ENCODE measurements around the gene LRP4. TPM values are rescaled to one million over a fixed set of nuclear protein-coding genes. Genes with fewer than 3 reads are reported as not detected.
"Not testable (repeated sequence)": the region's sequence is repeated elsewhere in the genome, so short reads cannot be mapped to it uniquely, and the experiment has no call there.

The LRP4 gene
- total RNA-seq, 1 experiment from 2014 or later: 9.6 TPM

- H3K27ac ChIP-seq: peak overlapping the region; percentile 85
These were observed 11.7 kb upstream of the LRP4 start for GRCh38 chr11:46930089-46930488.

GRCh38 chr11:46928701-46929100, 10.4 kb upstream of the LRP4 start:
- H3K79me2 ChIP-seq (ENCODE audit: low read depth); H3K9me3 ChIP-seq (ENCODE audit: insufficient read depth, low read depth); H4K20me1 ChIP-seq (ENCODE audit: insufficient read depth); POLR2A ChIA-PET (ENCODE audit: unreplicated experiment); BruUV-seq (replicated peaks); intact Hi-C loops (cut with micrococcal nuclease; ENCODE audit: unreplicated experiment); DNase-seq; H3K36me3 ChIP-seq (ENCODE audit: low read depth); CTCF ChIA-PET; H3K9me2 ChIP-seq (ENCODE audit: insufficient read depth); H3K4me2 ChIP-seq; H3K4me3 ChIP-seq; H2AFZ ChIP-seq; H3K27ac ChIP-seq; H3K27me3 ChIP-seq (ENCODE audit: insufficient read depth, low read depth): not testable (repeated sequence)
- Histone ChIP-seq H3F3A (ENCODE audit: insufficient read depth, low read depth) (peaks cover 14% of the 10 kb centered on the region; the same call in 1 of the 2 replicates), H3K4me1 (replicated peaks; ENCODE audit: insufficient read depth) (peaks cover 19% of the 10 kb centered on the region)

More at GRCh38 chr11:46930089-46930488, 11.7 kb upstream of the LRP4 start:
- POLR2A ChIA-PET (ENCODE audit: unreplicated experiment): interaction anchor here (0.6 to 0.7 kb wide), 4 partner anchors 10 to 489 kb away, joined by 3 to 22 read pairs (median 5); no protein-coding TSS in a partner anchor
- 0 out of 2 replicates have a peak overlapping the region, but pooled peaks have one; percentile 4 for H3K4me3 ChIP-seq
- H3F3A ChIP-seq (ENCODE audit: insufficient read depth, low read depth): peaks cover 14% of the 10 kb centered on the region; the same call in 1 of the 2 replicates
- H3K4me1 ChIP-seq (replicated peaks; ENCODE audit: insufficient read depth): peaks cover 19% of the 10 kb centered on the region
- no peaks in the 10 kb centered on the region for H3K9me2 ChIP-seq (ENCODE audit: insufficient read depth)
- H2AFZ ChIP-seq: peak overlapping the region; percentile 66
- CTCF ChIA-PET: no interaction called here
- intact Hi-C loops (cut with micrococcal nuclease; ENCODE audit: unreplicated experiment): no loop called here
- no peaks in the 10 kb centered on the region for H4K20me1 ChIP-seq (ENCODE audit: insufficient read depth)
- H3K4me2 ChIP-seq: peak overlapping the region; percentile 71
- H3K27me3 ChIP-seq (ENCODE audit: insufficient read depth, low read depth): no peaks in the 10 kb centered on the region
- peaks cover 4% of the 10 kb centered on the region; the same call in 1 of the 2 replicates for H3K9me3 ChIP-seq (ENCODE audit: insufficient read depth, low read depth)
- TF ChIP-seq CTCF (conservative IDR thresholded peaks at IDR 0.05) (no peak), EZH2 (IDR thresholded peaks at IDR 0.05; ENCODE audit: low read depth) (no peak)
- BruUV-seq (replicated peaks): no TSS peak
- DNase-seq: peak; percentile 84 to 99
- H3K79me2 ChIP-seq (ENCODE audit: low read depth): no peaks in the 10 kb centered on the region
- no peaks in the 10 kb centered on the region for H3K36me3 ChIP-seq (ENCODE audit: low read depth)

GRCh38 chr11:46927928-46928327, 9.6 kb upstream of the LRP4 start:
- H3K27ac ChIP-seq; H3K4me3 ChIP-seq; POLR2A ChIA-PET (ENCODE audit: unreplicated experiment); H4K20me1 ChIP-seq (ENCODE audit: insufficient read depth); H3K79me2 ChIP-seq (ENCODE audit: low read depth); BruUV-seq (replicated peaks); H3K4me2 ChIP-seq; intact Hi-C loops (cut with micrococcal nuclease; ENCODE audit: unreplicated experiment); H3K9me2 ChIP-seq (ENCODE audit: insufficient read depth); H3K36me3 ChIP-seq (ENCODE audit: low read depth); H2AFZ ChIP-seq; H3K9me3 ChIP-seq (ENCODE audit: insufficient read depth, low read depth); DNase-seq; H3K27me3 ChIP-seq (ENCODE audit: insufficient read depth, low read depth); CTCF ChIA-PET: not testable (repeated sequence)
- Histone ChIP-seq H3F3A (ENCODE audit: insufficient read depth, low read depth) (peaks cover 14% of the 10 kb centered on the region; the same call in 1 of the 2 replicates), H3K4me1 (replicated peaks; ENCODE audit: insufficient read depth) (peaks cover 19% of the 10 kb centered on the region)

- H2AFZ ChIP-seq: no peak overlapping the region
- H3K4me3 ChIP-seq: no peak overlapping the region
- ChIA-PET POLR2A (ENCODE audit: unreplicated experiment) (interaction anchor here (0.6 kb wide), 1 partner anchor 9 kb away, joined by 4 read pairs; no protein-coding TSS in a partner anchor), CTCF (interaction anchor here (0.6 kb wide), 1 partner anchor 80 kb away, joined by 3 read pairs; no protein-coding TSS in a partner anchor)
- peaks cover 9% of the 10 kb centered on the region; the same call in 1 of the 2 replicates for H3K4me1 ChIP-seq (replicated peaks; ENCODE audit: insufficient read depth)
- no peaks in the 10 kb centered on the region for H3K9me3 ChIP-seq (ENCODE audit: insufficient read depth, low read depth)
- peaks cover 20% of the 10 kb centered on the region for H3F3A ChIP-seq (ENCODE audit: insufficient read depth, low read depth)
- no peaks in the 10 kb centered on the region for H4K20me1 ChIP-seq (ENCODE audit: insufficient read depth)
- H3K4me2 ChIP-seq: no peak overlapping the region
- H3K79me2 ChIP-seq (ENCODE audit: low read depth): no peaks in the 10 kb centered on the region
- no peaks in the 10 kb centered on the region for H3K9me2 ChIP-seq (ENCODE audit: insufficient read depth)
- no peak for DNase-seq
- H3K27me3 ChIP-seq (ENCODE audit: insufficient read depth, low read depth): peaks cover 17% of the 10 kb centered on the region
- no TSS peak for BruUV-seq (replicated peaks)
- intact Hi-C loops (cut with micrococcal nuclease; ENCODE audit: unreplicated experiment): no loop called here
- TF ChIP-seq EZH2 (IDR thresholded peaks at IDR 0.05; ENCODE audit: low read depth) (no peak), CTCF (conservative IDR thresholded peaks at IDR 0.05) (no peak)
- H3K36me3 ChIP-seq (ENCODE audit: low read depth): no peaks in the 10 kb centered on the region
- H3K27ac ChIP-seq: no peak overlapping the region
These were observed 2.4 kb upstream of the LRP4 start for GRCh38 chr11:46920755-46921154.

Data from PC-9 (cell line).